Measurements from ENCODE around the gene GMEB2. TPM values are rescaled to one million over a fixed set of nuclear protein-coding genes. Genes with fewer than 3 reads are reported as not detected.
"Not testable (repeated sequence)": the region's sequence is repeated elsewhere in the genome, so short reads cannot be mapped to it uniquely, and the experiment has no call there.

The GMEB2 gene
- total RNA-seq, 1 donor from 2014 or later, result 13.3 TPM

GRCh38 chr20:63639093-63639975 lies 12.4 kb upstream of the GMEB2 start:
- no peak for DNase-seq (ENCODE audit: low spot score)

- no peak for DNase-seq (ENCODE audit: low spot score)
Observed at GRCh38 chr20:63636752-63637628, 10.1 kb upstream of the GMEB2 start.

- DNase-seq (ENCODE audit: low spot score), result no peak
Observed at GRCh38 chr20:63635431-63636141, 8.7 kb upstream of the GMEB2 start.

GRCh38 chr20:63633732-63634131 lies 6.8 kb upstream of the GMEB2 start:
- no peak for DNase-seq (ENCODE audit: low spot score)

- not testable (repeated sequence) for DNase-seq (ENCODE audit: low spot score)
Observed at GRCh38 chr20:63631426-63631825, 4.5 kb upstream of the GMEB2 start.

GRCh38 chr20:63630956-63631355 lies 4.1 kb upstream of the GMEB2 start:
- DNase-seq (ENCODE audit: low spot score), result not testable (repeated sequence)

- DNase-seq (ENCODE audit: low spot score), result peak; percentile 78
Observed at GRCh38 chr20:63628246-63628975, 1.5 kb upstream of the GMEB2 start.

GRCh38 chr20:63627751-63628245 lies 897 bp upstream of the GMEB2 start:
- no peak for DNase-seq (ENCODE audit: low spot score)

- DNase-seq (ENCODE audit: low spot score), result peak; percentile 96
Observed at GRCh38 chr20:63627129-63627750, 339 bp upstream of the GMEB2 start.

GRCh38 chr20:63625771-63626423 lies 1.0 kb downstream of the GMEB2 start:
- no peak for DNase-seq (ENCODE audit: low spot score)

GRCh38 chr20:63624486-63624885 lies 2.4 kb downstream of the GMEB2 start:
- DNase-seq (ENCODE audit: low spot score), result no peak

- DNase-seq (ENCODE audit: low spot score), result no peak
Observed at GRCh38 chr20:63622732-63623131, 4.2 kb downstream of the GMEB2 start.

GRCh38 chr20:63622096-63622495 lies 4.8 kb downstream of the GMEB2 start:
- no peak for DNase-seq (ENCODE audit: low spot score)

- DNase-seq (ENCODE audit: low spot score), result no peak
Observed at GRCh38 chr20:63620991-63621390, 5.9 kb downstream of the GMEB2 start.

- DNase-seq (ENCODE audit: low spot score), result no peak
Observed at GRCh38 chr20:63619505-63619904, 7.4 kb downstream of the GMEB2 start.

- DNase-seq (ENCODE audit: low spot score), result no peak
Observed at GRCh38 chr20:63619086-63619485, 7.8 kb downstream of the GMEB2 start.

GRCh38 chr20:63618291-63618980 lies 8.5 kb downstream of the GMEB2 start:
- no peak for DNase-seq (ENCODE audit: low spot score)

GRCh38 chr20:63617876-63618265 lies 9.0 kb downstream of the GMEB2 start:
- DNase-seq (ENCODE audit: low spot score), result no peak

- DNase-seq (ENCODE audit: low spot score), result no peak
Observed at GRCh38 chr20:63617092-63617875, 9.6 kb downstream of the GMEB2 start.
